Measurements from ENCODE around the gene SYNGR3.

GRCh38 chr16:1982013-1982433 lies 7.7 kb upstream of the SYNGR3 start:
- TF ChIP-seq EZH2 (IDR thresholded peaks at IDR 0.05) (no peak), POLR2AphosphoS5 (IDR thresholded peaks at IDR 0.05; ENCODE audit: borderline replicate concordance, low read depth, low read length) (no peak)
